Heart left ventricle (tissue), 16 donors: ENCODE results near the gene PIK3R6. TPM values are rescaled to one million over a fixed set of nuclear protein-coding genes. Genes with fewer than 3 reads are reported as not detected.

ENCODE experiments used
- ATAC-seq, 4 donors: fragments of 200-7000 bp; cut with Tn5 transposase; one replicate each; pipeline ENCODE4 v1.9.1; 2020 to 2022; ENCODE audit warnings: moderate library complexity in 4 of 4, mild to moderate bottlenecking in 3 of 4, moderate number of reproducible peaks in 1 of 4
- DNase-seq, 5 donors: peaks; one replicate each; pipeline ENCODE4 v3.0.0-alpha.2; 2020
- H3K27ac ChIP-seq, 12 donors: fragments of 200-600 bp; sonication (generic) in 4 of 12; one replicate each; pipeline versions ENCODE4 v1.5.0 to v1.8.0; 2016 to 2022; ENCODE audit warnings: mild to moderate bottlenecking in 2 of 12
- H3K27me3 ChIP-seq, 9 donors: fragments of 200-600 bp; sonication (generic) in 2 of 9; one replicate each; pipeline versions ENCODE4 v1.5.1 to v1.8.0; 2016 to 2022; ENCODE audit warnings: mild to moderate bottlenecking in 3 of 9
- H3K36me3 ChIP-seq, 9 donors: fragments of 200-600 bp; sonication (generic) in 2 of 9; one replicate each; pipeline versions ENCODE4 v1.5.0 to v1.8.0; 2018 to 2022; ENCODE audit warnings: mild to moderate bottlenecking in 2 of 9
- H3K4me1 ChIP-seq, 12 donors: fragments of 200-600 bp; sonication (generic) in 4 of 12; one replicate each; pipeline versions ENCODE4 v1.5.0 to v1.8.0; 2016 to 2022; ENCODE audit warnings: mild to moderate bottlenecking in 3 of 12
- H3K4me3 ChIP-seq, 12 donors: fragments of 200-600 bp; sonication (generic) in 4 of 12; one replicate each; pipeline versions ENCODE4 v1.5.0 to v1.8.0; 2017 to 2022; ENCODE audit warnings: mild to moderate bottlenecking in 9 of 12, moderate library complexity in 4 of 12
- H3K9me3 ChIP-seq, 12 donors: fragments of 200-600 bp; sonication (generic) in 4 of 12; one replicate each; pipeline versions ENCODE4 v1.5.0 to v1.8.0; 2016 to 2022; ENCODE audit warnings: mild to moderate bottlenecking in 1 of 12
- POLR2A ChIP-seq, 2 donors: fragments of 450-650 bp; IDR thresholded peaks; one replicate each; pipeline ENCODE4 v1.6.1; 2017; ENCODE audit warnings: antibody characterized with exemption in 2 of 2, mild to moderate bottlenecking in 2 of 2, moderate library complexity in 2 of 2
- WGBS, 4 donors: extraction: QIAGEN DNeasy Blood & Tissue Kit in 2 of 4; methylation state at CpG; one replicate each; pipeline versions ENCODE4 v1.1.5 to v1.1.7; 2013 to 2018; 5-methylcytosine and 5-hydroxymethylcytosine counted together
- intact Hi-C, 10 donors: fragments of 100-400 bp; cut with DNase I; formaldehyde crosslinking; loops; one replicate each; pipeline versions ENCODE4 v1.11.1 to v1.14.2; 2022
- polyA plus RNA-seq, 2 donors: library from polyadenylated mRNA; stranded (reverse); fragments of 200-250 nt; gene quantifications; one replicate each; pipeline ENCODE4 v1.2.3, GENCODE V29; 2013
- total RNA-seq, 9 donors: library from RNA; depleted of rRNA in 2 of 9; stranded (reverse); fragments of >200 nt in 2 of 9; fragmentation: NEBNext Ultra II Directional in 3 of 9; extraction: Animal tissue kit (Norgen Biotek cat#: 25700) in 3 of 9; gene quantifications; one replicate each; pipeline versions ENCODE4 v1.1.0 to v1.2.4, GENCODE V29; 2016 to 2023
- TF ChIP-seq, protein P1 (sequence below), 12 donors: fragments of 200-600 bp; sonication (generic) in 4 of 12; IDR thresholded peaks; one replicate each; pipeline versions ENCODE4 v1.5.0 to v1.8.0; 2018 to 2022; ENCODE audit warnings: antibody characterized with exemption in 12 of 12, mild to moderate bottlenecking in 5 of 12
- donor health status: ischemic (EF 13 %, LVEDD 7.1; RV severe dilation, severe dysfunction).
- donor health status: healthy with polysubstance abuse.
- donor health status: DM: no; HTN: yes; CAD: no.
- donor health status: DM: no; HTN: no; CAD: no.
- donor health status: ischemic (EF 25% LVEDD 6.9; RV normal size, moderate dysfunction).
- donor health status: ischemic (EF 25% LVEDD 5.7; RV mildly dilated, moderate dysfunction).
- donor health status: healthy.
- donor health status: DM: yes; HTN: yes; CAD: no.
- donor health status: ischemic (EF 35%, LVEDD 5.7; RV mildly dilated, moderate dysfunction).
- donor health status: nonischemic (EF 11% LVEDD 7.7; RV severe dilation, severe dysfunction).
- donor health status: DM: yes; HTN: yes; CAD: no.
- donor health status: PGD.
- donor health status: ischemic (EF 29% LVEDD 5.4; RV normal size, mild dysfunction).
- donor health status: nonischemic (EF 23%, LVEDD 6.1; RV moderate dilation, normal function).

The PIK3R6 gene
- total and polyA plus RNA-seq, 11 donors: 0.21 to 5.4 (median 1.0) TPM

DNA sequence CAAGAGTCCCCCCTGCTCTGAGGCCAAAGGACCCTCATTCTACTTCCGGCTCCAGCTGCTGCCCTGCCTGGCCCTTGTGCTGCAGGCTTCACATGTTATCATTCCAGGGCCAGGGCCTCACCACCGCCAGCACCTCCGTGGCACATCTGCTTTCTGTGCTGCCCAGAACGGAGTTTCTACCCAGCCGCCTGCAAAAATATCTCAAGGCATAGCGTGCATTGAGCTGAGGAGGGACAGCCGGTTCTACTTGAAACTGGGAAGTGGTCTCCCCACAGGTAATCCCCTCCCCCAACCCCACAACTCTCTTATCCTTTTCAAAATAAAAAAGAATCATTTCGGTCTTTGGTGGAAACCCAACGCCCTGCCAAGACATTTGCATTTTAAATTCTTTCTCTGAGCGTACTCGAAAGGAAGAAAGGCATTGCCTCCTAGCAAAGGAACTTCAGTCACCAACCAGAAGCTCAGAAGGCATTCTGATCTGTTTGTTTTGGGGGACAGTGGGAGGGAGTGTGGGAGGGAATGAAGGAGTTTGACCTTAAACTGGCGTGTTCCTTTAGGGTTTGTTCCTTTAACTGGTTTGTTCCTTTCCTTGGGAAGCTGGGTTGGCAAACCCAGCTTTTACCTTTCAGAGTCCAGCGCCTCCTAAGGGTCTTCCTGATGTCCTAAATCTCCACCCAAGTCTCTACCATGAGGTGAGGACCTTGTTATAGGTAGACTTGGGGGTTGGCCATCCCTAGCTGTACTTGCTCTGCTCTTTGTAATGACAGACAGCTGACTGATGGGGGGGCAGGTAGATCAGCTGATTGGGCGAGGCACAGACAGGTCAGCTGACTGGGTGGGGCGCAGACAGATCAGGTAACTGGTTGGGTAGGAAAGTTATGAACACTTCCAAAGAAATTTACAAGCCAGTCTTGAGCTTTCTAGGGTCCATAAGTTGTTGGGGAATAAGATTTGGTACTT, 33.4 kb upstream of the PIK3R6 start:
- peaks cover 0 to 18% (median 3%) of the 10 kb centered on the region in 9 donors for H3K27me3 ChIP-seq
- H3K4me3 ChIP-seq: no peak overlapping the region
- peak overlapping the region in 1 of 12 donors; percentile 42 for H3K27ac ChIP-seq
- ATAC-seq (no peak), DNase-seq (peak in 1 of 5 donors; percentile 6)
- TF ChIP-seq, protein P1, sequence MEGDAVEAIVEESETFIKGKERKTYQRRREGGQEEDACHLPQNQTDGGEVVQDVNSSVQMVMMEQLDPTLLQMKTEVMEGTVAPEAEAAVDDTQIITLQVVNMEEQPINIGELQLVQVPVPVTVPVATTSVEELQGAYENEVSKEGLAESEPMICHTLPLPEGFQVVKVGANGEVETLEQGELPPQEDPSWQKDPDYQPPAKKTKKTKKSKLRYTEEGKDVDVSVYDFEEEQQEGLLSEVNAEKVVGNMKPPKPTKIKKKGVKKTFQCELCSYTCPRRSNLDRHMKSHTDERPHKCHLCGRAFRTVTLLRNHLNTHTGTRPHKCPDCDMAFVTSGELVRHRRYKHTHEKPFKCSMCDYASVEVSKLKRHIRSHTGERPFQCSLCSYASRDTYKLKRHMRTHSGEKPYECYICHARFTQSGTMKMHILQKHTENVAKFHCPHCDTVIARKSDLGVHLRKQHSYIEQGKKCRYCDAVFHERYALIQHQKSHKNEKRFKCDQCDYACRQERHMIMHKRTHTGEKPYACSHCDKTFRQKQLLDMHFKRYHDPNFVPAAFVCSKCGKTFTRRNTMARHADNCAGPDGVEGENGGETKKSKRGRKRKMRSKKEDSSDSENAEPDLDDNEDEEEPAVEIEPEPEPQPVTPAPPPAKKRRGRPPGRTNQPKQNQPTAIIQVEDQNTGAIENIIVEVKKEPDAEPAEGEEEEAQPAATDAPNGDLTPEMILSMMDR (IDR thresholded peaks at IDR 0.05): no peak
- no peak for TF ChIP-seq POLR2A (IDR thresholded peaks at IDR 0.05)
- H3K36me3 ChIP-seq: peaks cover 0 to 68% (median 0%) of the 10 kb centered on the region in 9 donors
- intact Hi-C loops: no loop called here
- 55 to 63% (median 60%) methylated on average over 14 to 15 of the region's 15 CpGs for WGBS, 4 donors
- peaks cover 0 to 32% (median 0%) of the 10 kb centered on the region in 12 donors for H3K4me1 ChIP-seq
- no peaks in the 10 kb centered on the region for H3K9me3 ChIP-seq

DNA sequence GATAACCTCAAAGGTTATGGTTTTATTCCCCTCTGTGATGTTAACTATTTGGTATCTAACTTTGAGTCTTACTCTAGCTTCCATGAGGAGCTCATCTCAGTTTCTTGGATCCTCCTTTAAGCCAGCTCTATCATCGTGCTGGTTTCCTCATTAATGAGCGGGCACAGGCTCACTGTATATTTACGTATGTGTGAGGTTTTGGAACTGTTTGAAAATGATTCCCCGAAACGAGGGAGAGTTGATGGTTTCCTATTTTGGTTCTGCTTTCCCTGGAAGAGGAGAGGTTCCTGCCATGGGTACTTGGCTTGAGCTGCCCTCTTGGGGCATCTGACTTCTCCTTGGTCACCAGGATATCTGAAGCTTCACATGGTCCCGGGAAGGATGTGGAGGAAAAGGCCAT, 32.7 kb upstream of the PIK3R6 start:
- Histone ChIP-seq H3K4me3 (no peak overlapping the region), H3K4me1 (peaks cover 0 to 33% (median 0%) of the 10 kb centered on the region in 12 donors), H3K27ac (peak overlapping the region in 1 of 12 donors; percentile 42), H3K27me3 (peaks cover 0 to 14% (median 3%) of the 10 kb centered on the region in 9 donors), H3K36me3 (peaks cover 0 to 63% (median 0%) of the 10 kb centered on the region in 9 donors), H3K9me3 (no peaks in the 10 kb centered on the region)
- TF ChIP-seq, protein P1 (IDR thresholded peaks at IDR 0.05): no peak
- no peak for TF ChIP-seq POLR2A (IDR thresholded peaks at IDR 0.05)
- WGBS, 4 donors: 57 to 68% (median 64%) methylated on average over 6 of the region's 6 CpGs
- intact Hi-C loops: no loop called here
- DNase-seq (peak in 1 of 5 donors; percentile 13), ATAC-seq (no peak)

DNA sequence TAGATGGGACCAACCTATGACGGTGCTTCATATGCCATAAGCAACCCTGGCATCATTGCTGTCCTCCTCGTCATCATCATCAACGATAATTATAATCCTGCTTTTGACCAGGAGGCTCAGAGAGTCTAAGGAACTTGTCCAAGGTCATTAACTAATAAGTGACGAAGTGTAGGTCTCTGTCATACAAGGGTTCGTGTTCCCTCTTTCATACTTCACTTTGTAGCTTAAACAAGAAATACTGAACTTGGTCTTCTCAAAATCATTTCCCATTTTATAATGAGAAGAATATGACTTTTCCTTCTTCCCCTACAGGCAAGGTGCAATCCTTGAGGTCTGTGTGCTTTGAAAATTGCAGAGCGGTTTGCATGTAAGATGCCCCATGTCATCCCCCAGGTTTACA, 31.2 kb upstream of the PIK3R6 start:
- H3K4me3 ChIP-seq: no peak overlapping the region
- peaks cover 0 to 8% (median 3%) of the 10 kb centered on the region in 9 donors for H3K27me3 ChIP-seq
- H3K9me3 ChIP-seq: no peaks in the 10 kb centered on the region
- ATAC-seq (no peak), DNase-seq (no peak)
- peaks cover 0 to 48% (median 0%) of the 10 kb centered on the region in 9 donors for H3K36me3 ChIP-seq
- peak overlapping the region in 1 of 12 donors; percentile 46 for H3K27ac ChIP-seq
- intact Hi-C loops: loop anchor here in 9 of 10 donors (5.0 to 10.0 kb wide), 6 partner anchors 64 to 484 kb away; no protein-coding TSS in a partner anchor
- 85 to 89% (median 87%) methylated on average over 6 of the region's 6 CpGs for WGBS, 4 donors
- TF ChIP-seq POLR2A (IDR thresholded peaks at IDR 0.05): no peak
- TF ChIP-seq, protein P1 (IDR thresholded peaks at IDR 0.05): no peak
- peaks cover 0 to 42% (median 0%) of the 10 kb centered on the region in 12 donors for H3K4me1 ChIP-seq

DNA sequence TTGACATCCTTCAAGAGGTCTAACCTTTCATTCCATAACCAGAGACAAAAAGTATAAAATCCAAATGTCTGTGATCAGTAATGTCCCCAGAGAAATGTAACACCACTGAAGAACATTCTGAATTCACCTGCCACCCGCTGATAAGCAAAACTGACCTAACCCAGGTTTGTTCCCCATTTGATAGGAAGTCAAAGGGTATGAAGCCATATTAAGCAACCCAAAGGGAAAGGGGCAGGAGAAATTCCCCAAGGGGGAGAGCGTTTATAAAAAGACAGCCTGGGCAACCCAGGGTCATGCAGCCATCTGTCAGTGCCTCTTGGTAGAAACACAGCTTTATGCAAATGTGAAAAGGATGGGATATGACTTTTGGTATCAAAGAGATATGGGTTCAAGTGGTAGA, 30.7 kb upstream of the PIK3R6 start:
- peak overlapping the region in 1 of 12 donors; percentile 46 for H3K27ac ChIP-seq
- WGBS, 4 donors: 73 to 81% (median 80%) methylated on average over 2 of the region's 2 CpGs
- TF ChIP-seq, protein P1 (IDR thresholded peaks at IDR 0.05): no peak
- peaks cover 0 to 42% (median 0%) of the 10 kb centered on the region in 12 donors for H3K4me1 ChIP-seq
- peaks cover 0 to 8% (median 3%) of the 10 kb centered on the region in 9 donors for H3K27me3 ChIP-seq
- peaks cover 0 to 48% (median 0%) of the 10 kb centered on the region in 9 donors for H3K36me3 ChIP-seq
- no peaks in the 10 kb centered on the region for H3K9me3 ChIP-seq
- ATAC-seq (no peak), DNase-seq (no peak)
- intact Hi-C loops: loop anchor here in 9 of 10 donors (5.0 to 10.0 kb wide), 6 partner anchors 63 to 483 kb away; no protein-coding TSS in a partner anchor
- H3K4me3 ChIP-seq: no peak overlapping the region
